K562 (cell line): ENCODE measurements around the gene GON4L. TPM values are rescaled to one million over a fixed set of nuclear protein-coding genes. Genes with fewer than 3 reads are reported as not detected.

ENCODE experiments used
- ATF7 ChIP-seq: fragments of 450-650 bp; IDR thresholded peaks from 2 replicates; pipeline ENCODE4 v1.7.1; 2014; ENCODE audit warnings: mild to moderate bottlenecking, moderate library complexity
- CREB3L1 ChIP-seq: fragments of 450-650 bp; IDR thresholded peaks from 2 replicates; pipeline ENCODE4 v1.6.1; 2014; ENCODE audit warnings: low read depth, mild to moderate bottlenecking, moderate library complexity, borderline replicate concordance
- CTBP1 ChIP-seq: fragments of 450-650 bp; IDR thresholded peaks from 2 replicates; pipeline ENCODE4 v1.6.1; 2016; ENCODE audit warnings: borderline replicate concordance
- CXXC5 ChIP-seq: fragments of 250-450 bp; sonication (Bioruptor Pico); IDR thresholded peaks from 2 replicates; pipeline ENCODE4 v1.8.0; 2022; ENCODE audit warnings: inconsistent platforms, mild to moderate bottlenecking, moderate library complexity
- DMBX1 ChIP-seq: fragments of 250-450 bp; sonication (Bioruptor Pico); IDR thresholded peaks from 2 replicates; pipeline ENCODE4 v1.8.0; 2022; ENCODE audit warnings: inconsistent platforms, mild to moderate bottlenecking, moderate library complexity, borderline replicate concordance
- DPF2 ChIP-seq: fragments of 450-650 bp; IDR thresholded peaks from 2 replicates; pipeline ENCODE4 v1.6.1; 2016
- E2F6 ChIP-seq, 2 experiments: IDR thresholded peaks; 2 replicates each; pipeline ENCODE4 v1.6.1; 2011; ENCODE audit warnings: borderline replicate concordance in 1 of 2, control low read depth in 1 of 2, low read depth in 1 of 2, low read length in 1 of 2, mild to moderate bottlenecking in 1 of 2, mixed read lengths in 1 of 2, moderate library complexity in 1 of 2; ENCODE audit not compliant: insufficient read depth in 1 of 2, insufficient read length in 1 of 2, poor library complexity in 1 of 2, severe bottlenecking in 1 of 2; ENCODE audit errors: extremely low read depth in 1 of 2
- HDAC1 ChIP-seq, 2 experiments: fragments of 450-650 bp; IDR thresholded peaks; 2 replicates each; pipeline ENCODE4 v1.6.1; 2016 to 2017; ENCODE audit warnings: inconsistent platforms in 1 of 2, mild to moderate bottlenecking in 1 of 2, moderate library complexity in 1 of 2
- HMGN3 ChIP-seq: IDR thresholded peaks from 2 replicates; pipeline ENCODE4 v1.6.1; 2011; ENCODE audit warnings: borderline replicate concordance, low read depth, mild to moderate bottlenecking, mixed read lengths, low read length; ENCODE audit not compliant: insufficient read length; ENCODE audit errors: extremely low read depth
- MAZ ChIP-seq, 2 experiments: fragments of 450-650 bp in 1 of 2; sonication (generic) in 1 of 2; formaldehyde crosslinking; IDR thresholded peaks in 1 of 2; conservative IDR thresholded peaks in 1 of 2; 2 replicates each; pipeline versions ENCODE4 v1.4.0 to v1.5.0; 2020; ENCODE audit warnings: mild to moderate bottlenecking in 1 of 2, missing genetic modification reagents in 1 of 2
- MLLT1 ChIP-seq, 2 experiments: fragments of 450-650 bp; IDR thresholded peaks; 2 replicates each; pipeline ENCODE4 v1.6.1; 2016
- MTA1 ChIP-seq: fragments of 450-650 bp; IDR thresholded peaks from 2 replicates; pipeline ENCODE4 v1.6.1; 2017; ENCODE audit warnings: borderline replicate concordance
- NBN ChIP-seq: fragments of 450-650 bp; IDR thresholded peaks from 2 replicates; pipeline ENCODE4 v1.6.1; 2016; ENCODE audit warnings: low read depth, mild to moderate bottlenecking
- NCOR1 ChIP-seq: fragments of 450-650 bp; IDR thresholded peaks from 2 replicates; pipeline ENCODE4 v1.6.1; 2016; ENCODE audit warnings: mild to moderate bottlenecking, moderate library complexity
- NFRKB ChIP-seq: fragments of 450-650 bp; IDR thresholded peaks from 2 replicates; pipeline ENCODE4 v1.6.1; 2016; ENCODE audit warnings: low read depth
- POLR2G ChIP-seq: fragments of 200-400 bp; formaldehyde crosslinking; IDR thresholded peaks from 2 replicates; pipeline ENCODE4 v1.6.1; 2017; ENCODE audit warnings: low read depth, mild to moderate bottlenecking, antibody characterized with exemption, low read length, moderate library complexity
- POLR2H ChIP-seq: IDR thresholded peaks from 2 replicates; pipeline ENCODE4 v1.6.1; 2016; ENCODE audit warnings: missing genetic modification characterization, low read depth, mild to moderate bottlenecking, control low read depth, missing compliant biosample characterization, moderate library complexity
- SMARCC2 ChIP-seq: fragments of 450-650 bp; IDR thresholded peaks from 2 replicates; pipeline ENCODE4 v1.6.1; 2017; ENCODE audit warnings: antibody characterized with exemption, moderate library complexity, mild to moderate bottlenecking, low read depth
- SOX6 ChIP-seq: fragments of 450-650 bp; IDR thresholded peaks from 2 replicates; pipeline ENCODE4 v1.6.1; 2014; ENCODE audit warnings: mild to moderate bottlenecking
- TARDBP ChIP-seq: fragments of 450-650 bp; IDR thresholded peaks from 2 replicates; pipeline ENCODE4 v1.6.1; 2016
- ZFP91 ChIP-seq: sonication (generic); formaldehyde crosslinking; IDR thresholded peaks from 2 replicates; pipeline ENCODE4 v1.8.0; 2022; ENCODE audit warnings: mild to moderate bottlenecking, missing genetic modification reagents
- polyA plus RNA-seq, 8 experiments: library from polyadenylated mRNA; depleted of rRNA in 4 of 8; stranded (reverse) in 5 of 8; unstranded in 3 of 8; fragments of >200 nt; fragmentation: Nextera tagmentation in 2 of 8; fragmentation: Illumina TruSeq in 1 of 8; extraction: Ambion mirVana in 2 of 8; extraction: Trizol in 1 of 8; gene quantifications; 2 replicates each; pipeline versions ENCODE4 v1.2.1 to v1.2.3, GENCODE V29; 2011 to 2014; ENCODE audit warnings: inconsistent platforms in 1 of 8, missing spikeins in 1 of 8
- total RNA-seq, 7 experiments: library from RNA; depleted of rRNA in 6 of 7; stranded (reverse); fragments of >200 nt in 6 of 7; fragmentation: Illumina TruSeq in 2 of 7; extraction: Trizol in 2 of 7; gene quantifications; 2 replicates each; pipeline versions ENCODE4 v1.2.1 to v1.2.3, GENCODE V29; 2011 to 2021; ENCODE audit warnings: low replicate concordance in 1 of 7

GON4L gene
- total and polyA plus RNA-seq, 9 of the 15 experiments (the other 6 are each of a cell fraction or from before 2014, with no cell fraction given), result 20.2 to 47.4 (median 33.6) TPM

GRCh38 chr1:155745284-155746228 is 111.5 kb downstream of the GON4L start (continued):
- TF ChIP-seq TARDBP, result 0 out of 2 replicates have a peak, but pooled peaks have one; percentile 52
- peak; percentile 67 for TF ChIP-seq CTBP1
- TF ChIP-seq NBN, result peak; percentile 44; the same call in 1 of the 2 replicates
- 0 out of 4 replicates have a peak, but pooled peaks of 1 of the 2 experiments have one; percentile 17 for TF ChIP-seq MLLT1 (IDR thresholded peaks at IDR 0.05)
- peak; percentile 66; the same call in 1 of the 2 replicates for TF ChIP-seq SMARCC2
- TF ChIP-seq POLR2H (tag), result peak; percentile 93
- TF ChIP-seq POLR2G, result peak; percentile 91
- TF ChIP-seq NFRKB, result peak; percentile 62; the same call in 1 of the 2 replicates
- TF ChIP-seq SOX6, result peak; percentile 68
- TF ChIP-seq DMBX1 (CRISPR knock-in tag), result 0 out of 2 replicates have a peak, but pooled peaks have one; percentile 53
- peak; percentile 37; the same call in 1 of the 2 replicates for TF ChIP-seq NCOR1
- TF ChIP-seq HMGN3, result peak; percentile 90
- peak in 1 of 2 experiments; percentile 76; a peak in 2 of 4 replicates for TF ChIP-seq HDAC1 (IDR thresholded peaks at IDR 0.05)
- TF ChIP-seq CXXC5 (CRISPR knock-in tag), result peak; percentile 95
- TF ChIP-seq CREB3L1, result peak; percentile 83
- TF ChIP-seq MTA1, result peak; percentile 35; the same call in 1 of the 2 replicates
- peak; percentile 87 for TF ChIP-seq DPF2
- TF ChIP-seq ATF7, result peak; percentile 78
- TF ChIP-seq ZFP91 (CRISPR knock-in tag), result peak; percentile 28; the same call in 1 of the 2 replicates
- peak; percentile 83 to 88 for TF ChIP-seq MAZ (CRISPR knock-in tag; conservative IDR thresholded peaks at IDR 0.05 in 1 of 2, IDR thresholded peaks at IDR 0.05 in 1 of 2)
- TF ChIP-seq E2F6 (IDR thresholded peaks at IDR 0.05; ENCODE audit: borderline replicate concordance in 1 of 2, extremely low read depth in 1 of 2, insufficient read depth in 1 of 2, insufficient read length in 1 of 2, low read depth in 1 of 2, low read length in 1 of 2, poor library complexity in 1 of 2, severe bottlenecking in 1 of 2), result peak in 1 of 2 experiments; percentile 38
